Glomerular endothelial cell (primary cell): ENCODE measurements around the gene VDAC1. TPM values are rescaled to one million over a fixed set of nuclear protein-coding genes. Genes with fewer than 3 reads are reported as not detected.
"Not testable (repeated sequence)": the region's sequence is repeated elsewhere in the genome, so short reads cannot be mapped to it uniquely, and the experiment has no call there.

ENCODE experiments used
- DNase-seq: peaks from one replicate; pipeline ENCODE4 v3.0.0-alpha.2; 2011; ENCODE audit warnings: low read depth, low spot score; ENCODE audit errors: extremely low read depth
- total RNA-seq: library from RNA; depleted of rRNA; stranded (reverse); fragments of >200 nt; gene quantifications from 2 replicates; pipeline ENCODE4 v1.2.3, GENCODE V29; 2015

VDAC1 gene
- total RNA-seq, 1 donor from 2014 or later: 227 TPM

DNA sequence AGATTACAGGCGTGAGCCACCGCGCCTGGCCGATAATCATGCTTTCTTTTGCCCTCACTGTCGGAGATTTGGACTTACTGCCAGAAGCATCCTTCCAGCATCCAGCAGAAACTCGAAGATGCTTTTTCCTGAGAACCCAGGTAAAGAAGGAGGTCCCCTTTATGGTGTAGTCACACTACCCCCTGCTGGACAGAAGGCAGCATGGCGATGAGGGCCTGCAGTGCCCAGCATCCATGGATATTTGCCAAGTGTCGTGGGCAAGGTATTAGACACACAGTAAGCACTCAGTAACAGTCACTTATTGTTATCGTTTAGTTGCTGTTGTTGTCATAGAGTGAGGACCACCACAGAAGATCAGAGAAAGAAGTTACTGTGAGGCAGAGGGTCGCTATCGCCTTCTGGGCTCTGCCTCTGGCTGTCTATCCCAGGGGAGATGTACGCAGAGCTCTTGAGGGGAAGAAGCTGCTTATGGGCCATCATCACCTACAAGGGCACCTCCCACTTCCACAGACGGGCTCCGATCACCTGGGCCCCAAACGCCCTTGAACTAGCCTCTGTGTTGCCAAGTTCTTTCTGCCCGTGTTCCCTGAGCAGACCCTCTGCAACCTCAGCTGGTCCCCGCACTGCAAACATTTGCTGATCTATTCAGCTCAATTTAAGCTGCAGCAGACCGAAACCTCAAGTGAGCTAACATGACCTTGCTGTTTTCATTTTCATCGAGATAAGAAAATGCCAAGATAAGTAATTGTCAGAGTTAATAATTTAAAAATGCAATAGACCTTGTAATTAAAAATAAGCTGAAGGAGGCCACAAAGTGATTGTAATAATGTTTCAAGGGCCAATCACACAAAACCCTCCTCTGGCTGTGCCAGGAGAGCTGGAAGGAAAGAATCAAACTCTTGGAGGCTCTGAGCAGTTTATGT lies 60.3 kb downstream of the VDAC1 start:
- no peak for DNase-seq

DNA sequence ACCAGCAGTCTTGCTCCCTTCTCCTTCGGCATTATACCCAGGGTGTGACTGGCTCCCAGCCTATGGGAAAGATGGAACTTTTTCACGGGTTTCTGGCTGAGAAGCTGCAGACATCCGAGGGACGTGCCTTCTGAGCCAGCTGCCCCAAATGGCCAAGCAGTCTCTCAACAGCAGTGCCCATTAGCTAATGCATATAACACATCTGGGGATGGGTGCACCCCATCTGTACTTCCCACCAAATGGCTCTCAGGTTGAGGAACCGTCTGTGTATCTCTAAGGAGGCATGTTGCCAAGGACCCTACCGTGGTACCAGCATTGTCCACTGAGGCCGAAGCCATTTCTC lies 61.3 kb downstream of the VDAC1 start:
- DNase-seq: no peak

- DNase-seq: no peak
Observed at GRCh38 chr5:133942614-133943474, 61.9 kb downstream of the VDAC1 start.

- no peak for DNase-seq
Observed at GRCh38 chr5:133941456-133942196, 63.1 kb downstream of the VDAC1 start.

- no peak for DNase-seq
Observed at GRCh38 chr5:133939668-133940067, 65.1 kb downstream of the VDAC1 start.

GRCh38 chr5:133938929-133939328 lies 65.8 kb downstream of the VDAC1 start:
- DNase-seq: no peak

- no peak for DNase-seq
Observed at GRCh38 chr5:133938039-133938821, 66.5 kb downstream of the VDAC1 start.

- DNase-seq: not testable (repeated sequence)
Observed at GRCh38 chr5:133937628-133938027, 67.1 kb downstream of the VDAC1 start.

GRCh38 chr5:133936651-133937015 lies 68.1 kb downstream of the VDAC1 start:
- DNase-seq: no peak

GRCh38 chr5:133935991-133936650 lies 68.7 kb downstream of the VDAC1 start:
- DNase-seq: not testable (repeated sequence)

GRCh38 chr5:133935667-133935940 lies 69.2 kb downstream of the VDAC1 start:
- no peak for DNase-seq

DNA sequence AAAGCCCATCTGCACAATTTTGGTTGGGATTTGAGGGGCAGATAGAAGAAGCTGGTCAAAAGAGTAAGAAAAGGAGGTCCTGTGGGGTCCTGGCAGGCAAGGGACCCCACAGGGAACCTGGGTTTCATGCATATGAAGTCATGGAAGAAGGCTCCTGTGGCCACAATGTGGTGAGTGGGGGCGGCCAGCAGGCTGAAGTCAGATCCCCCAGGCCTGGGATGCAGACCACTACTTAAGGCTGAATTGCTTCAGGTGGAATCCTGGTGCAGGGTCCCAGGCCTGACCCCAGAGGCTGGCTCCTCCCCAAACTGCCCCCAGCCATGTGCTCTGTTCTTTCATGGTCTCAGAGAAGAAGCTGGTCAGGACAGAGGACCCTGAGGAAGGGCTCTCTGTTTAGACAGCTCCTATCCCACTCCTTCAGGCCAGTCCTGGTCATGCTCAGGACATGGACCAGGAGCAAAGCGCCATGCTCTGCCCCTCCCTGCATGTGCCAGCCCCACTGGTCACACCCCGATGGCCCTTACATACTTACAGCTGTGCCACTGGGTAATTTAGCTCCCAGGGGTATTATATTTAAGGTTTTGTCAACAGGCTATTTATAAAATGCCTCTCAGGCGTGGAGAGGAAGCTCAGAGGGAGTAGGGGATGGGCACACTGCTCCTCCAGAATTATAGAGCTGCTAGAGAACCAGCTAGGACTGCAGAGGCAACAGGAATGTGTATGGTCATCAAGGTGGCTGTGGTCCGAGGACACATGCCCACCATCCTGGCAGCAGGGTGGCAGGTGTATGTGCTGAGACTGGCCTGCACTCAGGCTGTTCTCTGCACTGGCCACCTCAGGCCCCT lies 69.7 kb downstream of the VDAC1 start:
- DNase-seq: no peak

- no peak for DNase-seq
Observed at GRCh38 chr5:133934311-133934710, 70.5 kb downstream of the VDAC1 start.

GRCh38 chr5:133933670-133934295 lies 71.0 kb downstream of the VDAC1 start:
- no peak for DNase-seq

GRCh38 chr5:133933169-133933509 lies 71.6 kb downstream of the VDAC1 start:
- no peak for DNase-seq

DNA sequence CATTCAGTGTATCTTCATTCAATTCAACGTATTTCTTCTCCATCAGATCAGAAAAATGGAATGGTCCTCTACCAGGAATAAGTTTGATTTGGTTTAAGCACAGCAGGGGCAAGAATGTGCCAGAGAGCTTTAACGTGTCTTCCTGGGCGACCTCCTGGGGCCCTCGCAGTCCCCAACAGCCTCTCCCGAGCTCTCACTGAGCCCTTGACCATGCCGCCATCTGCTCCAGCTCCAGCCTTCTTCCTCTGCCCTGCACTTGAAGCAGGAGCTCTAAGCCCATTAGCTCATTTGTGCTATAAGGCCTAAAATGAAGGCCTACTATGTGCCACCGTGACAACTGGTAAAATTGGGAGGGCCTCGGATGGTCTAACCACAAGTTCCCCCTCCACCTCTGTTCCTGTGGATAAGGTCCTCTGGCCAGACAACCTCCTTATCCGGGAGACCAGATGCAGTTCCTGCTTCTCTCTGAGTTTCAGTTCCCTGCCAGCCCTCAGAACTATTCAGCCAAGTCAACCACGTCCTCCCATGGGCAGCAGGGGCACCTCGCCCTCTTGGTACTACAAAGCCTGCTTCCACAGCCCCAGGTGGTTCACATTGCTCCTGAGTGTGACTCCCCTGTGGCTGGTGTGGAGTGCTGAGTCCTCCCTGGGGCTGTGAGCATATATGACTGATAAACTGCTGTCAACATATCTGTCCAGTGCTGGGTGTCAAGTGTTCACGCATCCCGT lies 72.2 kb downstream of the VDAC1 start:
- DNase-seq: no peak

GRCh38 chr5:133931546-133931945 lies 73.2 kb downstream of the VDAC1 start:
- DNase-seq: no peak

- DNase-seq: no peak
Observed at GRCh38 chr5:133930813-133931090, 74.0 kb downstream of the VDAC1 start.
